ENCODE data around the gene FAM222A. TPM values are rescaled to one million over a fixed set of nuclear protein-coding genes. Genes with fewer than 3 reads are reported as not detected.
A peak's percentile ranks its signal among the peaks of the same experiment; 100 is the strongest.

The FAM222A gene
- polyA plus RNA-seq, 3 donors: 0.09 TPM; not detected in 2

GRCh38 chr12:109735825-109736551 is 22.4 kb downstream of the FAM222A start:
- Histone ChIP-seq H3K9me3 (replicated peaks in 1 of 2; ENCODE audit: control insufficient read depth in 1 of 2, insufficient read depth in 1 of 2, low read length in 2 of 2) (no peaks in the 10 kb centered on the region), H3K79me2 (ENCODE audit: insufficient read depth, low read length) (no peaks in the 10 kb centered on the region), H3K27me3 (ENCODE audit: control insufficient read depth in 2 of 2, insufficient read depth in 2 of 2, low read length in 2 of 2) (peaks cover 0 to 27% of the 10 kb centered on the region in 2 donors), H3K36me3 (replicated peaks in 1 of 2; ENCODE audit: control insufficient read depth in 1 of 2, insufficient read depth in 2 of 2, low read length in 2 of 2) (no peaks in the 10 kb centered on the region), H4K20me1 (ENCODE audit: insufficient read depth, low read length) (no peaks in the 10 kb centered on the region), H3K27ac (ENCODE audit: low read depth in 1 of 2, low read length in 2 of 2) (no peak overlapping the region), H3K4me1 (ENCODE audit: control insufficient read depth in 1 of 2, insufficient read depth in 2 of 2, low read length in 2 of 2) (no peaks in the 10 kb centered on the region), H3K9ac (ENCODE audit: insufficient read depth, low read length, poor library complexity, severe bottlenecking) (no peak overlapping the region), H3K4me2 (replicated peaks; ENCODE audit: extremely low read depth, low read length, poor library complexity, severe bottlenecking) (no peak overlapping the region), H2AFZ (ENCODE audit: insufficient read depth, low read depth, low read length, poor library complexity, severe bottlenecking) (no peak overlapping the region), H3K4me3 (replicated peaks in 1 of 3; ENCODE audit: low read depth in 2 of 3, low read length in 3 of 3) (no peak overlapping the region)
- H3K27me3 Mint-ChIP-seq (ENCODE audit: low read depth in 3 of 3): peaks cover 29 to 36% (median 34%) of the 10 kb centered on the region in 3 donors
- H3K9me3 Mint-ChIP-seq: peaks cover 0 to 5% (median 0%) of the 10 kb centered on the region in 7 donors
- intact Hi-C loops (cut with micrococcal nuclease): no loop called here
- peak overlapping the region in 1 of 7 donors; percentile 46 for H3K27ac Mint-ChIP-seq
- no peak for TF ChIP-seq CTCF (IDR thresholded peaks at IDR 0.05)
- DNase-seq: no peak
- H3K4me3 Mint-ChIP-seq: no peak overlapping the region
- H3K4me1 Mint-ChIP-seq: no peaks in the 10 kb centered on the region
- H3K36me3 Mint-ChIP-seq: no peaks in the 10 kb centered on the region
- WGBS (ENCODE audit: insufficient coverage): 50% methylated on average over 6 of the region's 9 CpGs

GRCh38 chr12:109736552-109737108 is 23.0 kb downstream of the FAM222A start:
- peaks cover 0 to 27% of the 10 kb centered on the region in 2 donors for H3K27me3 ChIP-seq (ENCODE audit: control insufficient read depth in 2 of 2, insufficient read depth in 2 of 2, low read length in 2 of 2)
- no peak overlapping the region for H3K27ac ChIP-seq (ENCODE audit: low read depth in 1 of 2, low read length in 2 of 2)
- H3K4me3 ChIP-seq (replicated peaks in 1 of 3; ENCODE audit: low read depth in 2 of 3, low read length in 3 of 3): no peak overlapping the region
- intact Hi-C loops (cut with micrococcal nuclease): no loop called here
- 21% methylated on average over 10 of the region's 12 CpGs for WGBS (ENCODE audit: insufficient coverage)
- no peak for TF ChIP-seq CTCF (IDR thresholded peaks at IDR 0.05)
- H3K4me1 ChIP-seq (ENCODE audit: control insufficient read depth in 1 of 2, insufficient read depth in 2 of 2, low read length in 2 of 2): no peaks in the 10 kb centered on the region
- Mint-ChIP-seq H3K4me3 (no peak overlapping the region), H3K36me3 (no peaks in the 10 kb centered on the region), H3K4me1 (no peaks in the 10 kb centered on the region), H3K27me3 (ENCODE audit: low read depth in 3 of 3) (peaks cover 29 to 39% (median 32%) of the 10 kb centered on the region in 3 donors), H3K9me3 (peaks cover 0 to 5% (median 0%) of the 10 kb centered on the region in 7 donors), H3K27ac (no peak overlapping the region)
- peak in 1 of 3 donors; percentile 4 for DNase-seq
- no peak overlapping the region for H3K4me2 ChIP-seq (replicated peaks; ENCODE audit: extremely low read depth, low read length, poor library complexity, severe bottlenecking)
- H3K36me3 ChIP-seq (replicated peaks in 1 of 2; ENCODE audit: control insufficient read depth in 1 of 2, insufficient read depth in 2 of 2, low read length in 2 of 2): no peaks in the 10 kb centered on the region
- H3K79me2 ChIP-seq (ENCODE audit: insufficient read depth, low read length): no peaks in the 10 kb centered on the region
- no peak overlapping the region for H2AFZ ChIP-seq (ENCODE audit: insufficient read depth, low read depth, low read length, poor library complexity, severe bottlenecking)
- H3K9ac ChIP-seq (ENCODE audit: insufficient read depth, low read length, poor library complexity, severe bottlenecking): no peak overlapping the region
- H4K20me1 ChIP-seq (ENCODE audit: insufficient read depth, low read length): no peaks in the 10 kb centered on the region
- no peaks in the 10 kb centered on the region for H3K9me3 ChIP-seq (replicated peaks in 1 of 2; ENCODE audit: control insufficient read depth in 1 of 2, insufficient read depth in 1 of 2, low read length in 2 of 2)
